ENCODE data around the gene VSIG8. TPM values are rescaled to one million over a fixed set of nuclear protein-coding genes. Genes with fewer than 3 reads are reported as not detected.

Gene VSIG8
- total RNA-seq, 6 experiments from 2014 or later = not detected

DNA sequence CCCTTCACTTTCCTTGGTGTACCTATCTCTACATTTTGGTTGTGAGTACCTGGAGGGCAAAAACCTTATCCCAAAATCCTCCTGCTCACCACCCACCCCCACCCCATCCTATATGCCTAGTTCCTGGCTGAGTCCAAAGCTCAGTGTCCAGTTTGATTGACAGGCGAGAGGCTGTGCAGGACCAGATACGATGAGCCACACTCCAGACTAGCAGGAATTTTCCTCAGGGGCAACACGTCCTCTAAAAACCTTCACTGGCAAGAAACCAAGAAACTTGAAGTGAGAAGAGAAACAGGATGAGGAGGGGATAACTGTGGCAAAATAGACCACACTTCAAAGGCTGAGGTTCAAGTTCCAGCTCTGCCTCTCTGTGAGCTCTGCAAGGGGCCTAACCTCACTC lies 36.9 kb downstream of the VSIG8 start:
- no peaks in the 10 kb centered on the region for H3K4me1 ChIP-seq
- H3K4me3 ChIP-seq = no peak overlapping the region
- H3K27ac ChIP-seq = no peak overlapping the region
- no peak for TF ChIP-seq POLR2A (IDR thresholded peaks at IDR 0.05)
- TF ChIP-seq, protein P1, sequence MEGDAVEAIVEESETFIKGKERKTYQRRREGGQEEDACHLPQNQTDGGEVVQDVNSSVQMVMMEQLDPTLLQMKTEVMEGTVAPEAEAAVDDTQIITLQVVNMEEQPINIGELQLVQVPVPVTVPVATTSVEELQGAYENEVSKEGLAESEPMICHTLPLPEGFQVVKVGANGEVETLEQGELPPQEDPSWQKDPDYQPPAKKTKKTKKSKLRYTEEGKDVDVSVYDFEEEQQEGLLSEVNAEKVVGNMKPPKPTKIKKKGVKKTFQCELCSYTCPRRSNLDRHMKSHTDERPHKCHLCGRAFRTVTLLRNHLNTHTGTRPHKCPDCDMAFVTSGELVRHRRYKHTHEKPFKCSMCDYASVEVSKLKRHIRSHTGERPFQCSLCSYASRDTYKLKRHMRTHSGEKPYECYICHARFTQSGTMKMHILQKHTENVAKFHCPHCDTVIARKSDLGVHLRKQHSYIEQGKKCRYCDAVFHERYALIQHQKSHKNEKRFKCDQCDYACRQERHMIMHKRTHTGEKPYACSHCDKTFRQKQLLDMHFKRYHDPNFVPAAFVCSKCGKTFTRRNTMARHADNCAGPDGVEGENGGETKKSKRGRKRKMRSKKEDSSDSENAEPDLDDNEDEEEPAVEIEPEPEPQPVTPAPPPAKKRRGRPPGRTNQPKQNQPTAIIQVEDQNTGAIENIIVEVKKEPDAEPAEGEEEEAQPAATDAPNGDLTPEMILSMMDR (IDR thresholded peaks at IDR 0.05) = no peak
- ATAC-seq = no peak
- no peaks in the 10 kb centered on the region for H3K36me3 ChIP-seq
- no peaks in the 10 kb centered on the region for H3K9me3 ChIP-seq
- intact Hi-C loops (cut with DNase I) = no loop called here
- no peak for DNase-seq
- WGBS (ENCODE audit: insufficient coverage, low coverage, low lambda C conversion rate, missing lambda C conversion rate) = 42% methylated on average over 3 of the region's 3 CpGs
- H3K27me3 ChIP-seq = no peaks in the 10 kb centered on the region

DNA sequence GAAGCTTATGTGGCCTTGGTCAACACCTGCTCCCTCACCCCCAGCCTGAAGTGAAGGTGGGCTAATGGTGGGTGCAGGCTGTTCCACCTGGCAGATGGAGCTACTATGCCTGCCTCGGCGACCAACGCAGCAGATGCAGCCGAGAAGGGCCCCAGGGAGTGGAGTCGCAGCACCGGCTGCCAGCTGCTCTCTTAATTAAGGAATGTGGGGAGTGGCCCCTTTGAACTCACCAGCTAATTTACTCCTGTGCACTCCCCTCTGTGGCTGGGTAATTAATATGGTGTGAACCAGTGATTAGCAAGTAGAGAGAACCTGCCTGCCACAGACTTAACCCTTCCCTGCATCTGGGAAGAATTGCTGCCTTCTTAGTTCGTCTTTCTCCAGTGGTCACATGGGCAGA lies 39.1 kb downstream of the VSIG8 start:
- Histone ChIP-seq H3K9me3 (no peaks in the 10 kb centered on the region), H3K27me3 (no peaks in the 10 kb centered on the region), H3K36me3 (no peaks in the 10 kb centered on the region), H3K4me3 (no peak overlapping the region), H3K27ac (no peak overlapping the region), H3K4me1 (no peaks in the 10 kb centered on the region)
- WGBS (ENCODE audit: insufficient coverage, low coverage, low lambda C conversion rate, missing lambda C conversion rate) = 37% methylated on average over 2 of the region's 7 CpGs
- intact Hi-C loops (cut with DNase I) = no loop called here
- TF ChIP-seq, protein P1 (IDR thresholded peaks at IDR 0.05) = no peak
- TF ChIP-seq POLR2A (IDR thresholded peaks at IDR 0.05) = no peak
- DNase-seq = no peak
- ATAC-seq = no peak

- DNase-seq = no peak
- 51% methylated on average over 3 of the region's 9 CpGs for WGBS (ENCODE audit: insufficient coverage, low coverage, low lambda C conversion rate, missing lambda C conversion rate)
- no peak overlapping the region for H3K4me3 ChIP-seq
Observed at GRCh38 chr1:159821171-159821867, 41.1 kb downstream of the VSIG8 start.

GRCh38 chr1:159817276-159818041 lies 45.0 kb downstream of the VSIG8 start:
- H3K27ac ChIP-seq = no peak overlapping the region

More at GRCh38 chr1:159821171-159821867, 41.1 kb downstream of the VSIG8 start:
- H3K27me3 ChIP-seq = no peaks in the 10 kb centered on the region
- intact Hi-C loops (cut with DNase I) = no loop called here
- ATAC-seq = peak; percentile 33 to 82 (median 62)
- no peaks in the 10 kb centered on the region for H3K9me3 ChIP-seq
- no peak overlapping the region for H3K27ac ChIP-seq
- no peaks in the 10 kb centered on the region for H3K4me1 ChIP-seq
- TF ChIP-seq POLR2A (IDR thresholded peaks at IDR 0.05) = no peak
- TF ChIP-seq, protein P1 (IDR thresholded peaks at IDR 0.05) = peak in 1 of 4 donors; percentile 60
- no peaks in the 10 kb centered on the region for H3K36me3 ChIP-seq

More at GRCh38 chr1:159817276-159818041, 45.0 kb downstream of the VSIG8 start:
- TF ChIP-seq, protein P1 (IDR thresholded peaks at IDR 0.05) = no peak
- no peak for TF ChIP-seq POLR2A (IDR thresholded peaks at IDR 0.05)
- Histone ChIP-seq H3K4me1 (no peaks in the 10 kb centered on the region), H3K27me3 (no peaks in the 10 kb centered on the region), H3K9me3 (no peaks in the 10 kb centered on the region), H3K36me3 (no peaks in the 10 kb centered on the region), H3K4me3 (no peak overlapping the region)
- ATAC-seq = peak in 1 of 4 donors; percentile 14
- 78% methylated on average over 10 of the region's 11 CpGs for WGBS (ENCODE audit: insufficient coverage, low coverage, low lambda C conversion rate, missing lambda C conversion rate)
- intact Hi-C loops (cut with DNase I) = no loop called here
- no peak for DNase-seq
